Endodermal cell (in vitro differentiated cells): ENCODE measurements around the gene ATP5F1E. TPM values are rescaled to one million over a fixed set of nuclear protein-coding genes. Genes with fewer than 3 reads are reported as not detected.

ENCODE experiments used
- DNase-seq: peaks from one replicate; pipeline ENCODE4 v3.0.0-alpha.2; 2017
- H3K27ac ChIP-seq: 2 replicates; pipeline ENCODE4 v1.5.1; 2013; ENCODE audit warnings: mild to moderate bottlenecking, low read depth, low read length, moderate library complexity
- H3K27me3 ChIP-seq: 2 replicates; pipeline ENCODE4 v1.6.1; 2013; ENCODE audit warnings: mild to moderate bottlenecking, low read length, moderate library complexity; ENCODE audit not compliant: insufficient read depth, control insufficient read depth, poor library complexity, severe bottlenecking
- H3K36me3 ChIP-seq: 2 replicates; pipeline ENCODE4 v1.7.0; 2013; ENCODE audit warnings: mild to moderate bottlenecking, low read length, moderate library complexity; ENCODE audit not compliant: control insufficient read depth, insufficient read depth
- H3K4me1 ChIP-seq: one replicate; pipeline ENCODE4 v1.7.0; 2013; ENCODE audit warnings: low read length; ENCODE audit not compliant: control insufficient read depth, insufficient read depth
- H3K4me3 ChIP-seq: 2 replicates; pipeline ENCODE4 v1.5.1; 2013; ENCODE audit warnings: mild to moderate bottlenecking, low read length, moderate library complexity
- H3K9ac ChIP-seq: 2 replicates; pipeline ENCODE4 v1.6.1; 2013; ENCODE audit warnings: mild to moderate bottlenecking, low read length, moderate library complexity; ENCODE audit not compliant: poor library complexity, severe bottlenecking; ENCODE audit errors: extremely low read depth
- H3K9me3 ChIP-seq: 2 replicates; pipeline ENCODE4 v1.6.1; 2013; ENCODE audit warnings: mild to moderate bottlenecking, low read length, moderate library complexity; ENCODE audit not compliant: control insufficient read depth
- H3K27ac Mint-ChIP-seq: 2 replicates; pipeline ENCODE4 v1.8.0; 2020; ENCODE audit warnings: mixed read lengths
- H3K27me3 Mint-ChIP-seq: 2 replicates; pipeline ENCODE4 v1.8.0; 2021; ENCODE audit warnings: mild to moderate bottlenecking, mixed read lengths; ENCODE audit not compliant: insufficient read depth
- H3K36me3 Mint-ChIP-seq: 2 replicates; pipeline ENCODE4 v1.8.0; 2020; ENCODE audit warnings: low read depth, mixed read lengths
- H3K4me1 Mint-ChIP-seq: 2 replicates; pipeline ENCODE4 v1.8.0; 2020; ENCODE audit warnings: mixed read lengths
- H3K4me3 Mint-ChIP-seq: 2 replicates; pipeline ENCODE4 v1.8.0; 2020; ENCODE audit warnings: mild to moderate bottlenecking, moderate library complexity, mixed read lengths
- H3K9me3 Mint-ChIP-seq: 2 replicates; pipeline ENCODE4 v1.8.0; 2020; ENCODE audit warnings: mild to moderate bottlenecking, mixed read lengths
- WGBS, 2 experiments: methylation state at CpG; one replicate each; pipeline versions ENCODE4 v1.1.5 to v1.1.7; 2013; ENCODE audit warnings: missing lambda C conversion rate in 2 of 2, mixed read lengths in 1 of 2; ENCODE audit not compliant: insufficient coverage in 1 of 2, insufficient read length in 1 of 2; 5-methylcytosine and 5-hydroxymethylcytosine counted together
- total RNA-seq, 2 donors: library from RNA; stranded (reverse); fragmentation: NEBNext Ultra II Directional in 1 of 2; extraction: Animal tissue kit (Norgen Biotek cat#: 25700) in 1 of 2; gene quantifications; 2 replicates in 1 of 2; 3 replicates in 1 of 2; pipeline ENCODE4 v1.2.1, GENCODE V29; 2021
- TF ChIP-seq, protein P1 (sequence below): fragments of 200-600 bp; sonication (generic); conservative IDR thresholded peaks from 2 replicates; pipeline ENCODE4 v1.5.0; 2021; ENCODE audit warnings: antibody characterized with exemption, mild to moderate bottlenecking

Gene ATP5F1E
- total RNA-seq, 2 donors from 2014 or later: 52.6 to 62.6 TPM

DNA sequence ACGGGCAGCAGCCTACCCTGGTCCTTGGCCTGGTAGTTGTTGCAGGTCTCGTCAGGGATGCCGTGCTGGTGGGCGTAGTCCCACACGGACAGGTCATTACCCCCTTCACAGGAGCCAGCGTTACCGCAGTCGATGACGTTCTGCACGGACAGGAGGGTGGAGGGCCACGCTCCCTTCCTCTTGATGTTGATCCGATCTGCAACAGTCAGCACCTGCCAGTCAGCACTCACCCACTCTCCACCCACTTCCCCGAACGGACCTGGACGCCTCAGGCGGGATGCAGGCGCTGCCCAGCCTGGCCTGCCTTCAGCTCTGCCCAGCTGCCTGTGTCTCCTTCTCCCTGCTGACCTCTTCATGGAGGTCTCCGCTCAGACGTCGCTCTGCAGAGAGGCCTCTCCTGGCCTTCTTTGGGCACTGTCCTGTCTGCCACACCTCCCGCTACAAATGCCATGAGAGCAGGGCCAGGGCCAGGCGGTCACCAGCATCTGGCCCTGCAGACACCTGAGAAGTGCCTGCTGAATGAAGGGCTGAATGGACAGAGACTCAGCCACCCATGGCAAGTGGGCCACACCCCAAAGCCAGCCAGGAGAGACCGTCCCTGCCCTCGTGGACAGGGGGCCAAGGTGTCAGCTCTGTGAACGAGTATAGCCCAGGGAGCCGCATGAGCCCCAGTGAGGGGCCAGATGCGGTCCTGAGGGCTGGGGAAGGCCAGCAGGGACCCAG is 30.5 kb downstream of the ATP5F1E start:
- peaks cover 9% of the 10 kb centered on the region for H3K36me3 ChIP-seq
- peaks cover 2% of the 10 kb centered on the region for H3K4me1 Mint-ChIP-seq
- H3K4me3 Mint-ChIP-seq: no peak overlapping the region
- no peaks in the 10 kb centered on the region for H3K9me3 ChIP-seq
- no peak overlapping the region for H3K27ac Mint-ChIP-seq
- TF ChIP-seq, protein P1, sequence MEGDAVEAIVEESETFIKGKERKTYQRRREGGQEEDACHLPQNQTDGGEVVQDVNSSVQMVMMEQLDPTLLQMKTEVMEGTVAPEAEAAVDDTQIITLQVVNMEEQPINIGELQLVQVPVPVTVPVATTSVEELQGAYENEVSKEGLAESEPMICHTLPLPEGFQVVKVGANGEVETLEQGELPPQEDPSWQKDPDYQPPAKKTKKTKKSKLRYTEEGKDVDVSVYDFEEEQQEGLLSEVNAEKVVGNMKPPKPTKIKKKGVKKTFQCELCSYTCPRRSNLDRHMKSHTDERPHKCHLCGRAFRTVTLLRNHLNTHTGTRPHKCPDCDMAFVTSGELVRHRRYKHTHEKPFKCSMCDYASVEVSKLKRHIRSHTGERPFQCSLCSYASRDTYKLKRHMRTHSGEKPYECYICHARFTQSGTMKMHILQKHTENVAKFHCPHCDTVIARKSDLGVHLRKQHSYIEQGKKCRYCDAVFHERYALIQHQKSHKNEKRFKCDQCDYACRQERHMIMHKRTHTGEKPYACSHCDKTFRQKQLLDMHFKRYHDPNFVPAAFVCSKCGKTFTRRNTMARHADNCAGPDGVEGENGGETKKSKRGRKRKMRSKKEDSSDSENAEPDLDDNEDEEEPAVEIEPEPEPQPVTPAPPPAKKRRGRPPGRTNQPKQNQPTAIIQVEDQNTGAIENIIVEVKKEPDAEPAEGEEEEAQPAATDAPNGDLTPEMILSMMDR: no peak
- H3K27me3 ChIP-seq: no peaks in the 10 kb centered on the region
- WGBS, 2 experiments: 92 to 98% methylated on average over 18 to 27 of the region's 27 CpGs
- no peaks in the 10 kb centered on the region for H3K4me1 ChIP-seq
- H3K27ac ChIP-seq: no peak overlapping the region
- peaks cover 2% of the 10 kb centered on the region for H3K27me3 Mint-ChIP-seq
- no peak overlapping the region for H3K9ac ChIP-seq
- no peak overlapping the region for H3K4me3 ChIP-seq
- no peak for DNase-seq
- peaks cover 52% of the 10 kb centered on the region for H3K36me3 Mint-ChIP-seq
- no peaks in the 10 kb centered on the region for H3K9me3 Mint-ChIP-seq

DNA sequence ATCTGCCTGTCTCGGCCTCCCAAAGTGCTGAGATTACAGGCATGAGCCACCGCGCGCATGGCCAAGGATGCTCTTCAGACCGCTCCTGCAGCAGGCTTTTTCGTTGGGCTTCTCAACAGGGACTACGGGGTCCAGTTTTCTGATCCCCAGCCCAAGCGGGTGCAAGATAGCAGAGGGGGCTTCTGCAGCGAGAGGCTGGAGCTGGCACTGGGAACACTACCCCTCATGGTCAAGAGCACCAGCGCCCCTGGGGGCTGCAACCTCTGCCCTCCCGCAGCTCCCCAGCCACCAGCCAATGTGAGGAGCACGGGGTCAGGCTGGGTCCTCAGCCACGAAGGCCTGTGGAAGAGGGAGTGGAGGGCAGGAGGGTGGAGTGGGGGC is 31.1 kb downstream of the ATP5F1E start:
- H3K4me1 ChIP-seq: no peaks in the 10 kb centered on the region
- H3K27me3 ChIP-seq: no peaks in the 10 kb centered on the region
- DNase-seq: no peak
- peaks cover 15% of the 10 kb centered on the region for H3K36me3 ChIP-seq
- Mint-ChIP-seq H3K27me3 (peaks cover 2% of the 10 kb centered on the region), H3K4me1 (no peaks in the 10 kb centered on the region), H3K27ac (no peak overlapping the region), H3K36me3 (peaks cover 57% of the 10 kb centered on the region), H3K9me3 (no peaks in the 10 kb centered on the region), H3K4me3 (no peak overlapping the region)
- no peak overlapping the region for H3K4me3 ChIP-seq
- TF ChIP-seq, protein P1: no peak
- no peaks in the 10 kb centered on the region for H3K9me3 ChIP-seq
- no peak overlapping the region for H3K9ac ChIP-seq
- H3K27ac ChIP-seq: no peak overlapping the region
- WGBS, 2 experiments: 93 to 100% methylated on average over 3 to 13 of the region's 13 CpGs

DNA sequence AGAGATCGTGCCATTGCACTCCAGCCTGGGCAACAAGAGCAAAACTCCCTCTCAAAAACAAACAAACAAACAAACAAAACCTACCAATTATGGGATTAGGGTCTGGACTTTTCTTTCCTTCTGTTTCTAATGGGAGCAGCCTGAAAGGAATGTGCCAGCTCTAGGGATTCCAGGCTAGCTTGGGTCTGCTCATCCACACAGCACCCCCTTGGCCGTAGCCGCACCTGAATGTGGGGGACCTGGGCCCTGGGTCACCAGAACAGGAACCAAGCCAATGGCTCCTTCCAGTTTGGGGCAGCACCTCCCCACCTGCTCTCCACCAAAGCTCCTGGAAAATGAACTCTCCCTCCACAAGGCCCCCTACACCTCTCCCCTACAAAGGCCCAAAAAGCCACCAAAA is 31.8 kb downstream of the ATP5F1E start:
- no peaks in the 10 kb centered on the region for H3K9me3 Mint-ChIP-seq
- Histone ChIP-seq H3K9ac (no peak overlapping the region), H3K4me3 (no peak overlapping the region), H3K27me3 (no peaks in the 10 kb centered on the region), H3K9me3 (no peaks in the 10 kb centered on the region), H3K4me1 (no peaks in the 10 kb centered on the region), H3K27ac (no peak overlapping the region), H3K36me3 (peaks cover 20% of the 10 kb centered on the region)
- WGBS, 2 experiments: 73% methylated on average over 3 of the region's 3 CpGs; no CpG with 5 or more reads in 1 of the 2 experiments
- H3K36me3 Mint-ChIP-seq: peaks cover 64% of the 10 kb centered on the region
- no peak overlapping the region for H3K4me3 Mint-ChIP-seq
- H3K27ac Mint-ChIP-seq: no peak overlapping the region
- H3K4me1 Mint-ChIP-seq: no peaks in the 10 kb centered on the region
- H3K27me3 Mint-ChIP-seq: peaks cover 2% of the 10 kb centered on the region
- TF ChIP-seq, protein P1: no peak
- no peak for DNase-seq
